Measurements from ENCODE around the gene WSCD2. TPM values are rescaled to one million over a fixed set of nuclear protein-coding genes. Genes with fewer than 3 reads are reported as not detected.

The WSCD2 gene
- total RNA-seq, 1 experiment from 2014 or later: not detected

GRCh38 chr12:108104657-108105056 lies 24.4 kb upstream of the WSCD2 start:
- TF ChIP-seq, protein P1, sequence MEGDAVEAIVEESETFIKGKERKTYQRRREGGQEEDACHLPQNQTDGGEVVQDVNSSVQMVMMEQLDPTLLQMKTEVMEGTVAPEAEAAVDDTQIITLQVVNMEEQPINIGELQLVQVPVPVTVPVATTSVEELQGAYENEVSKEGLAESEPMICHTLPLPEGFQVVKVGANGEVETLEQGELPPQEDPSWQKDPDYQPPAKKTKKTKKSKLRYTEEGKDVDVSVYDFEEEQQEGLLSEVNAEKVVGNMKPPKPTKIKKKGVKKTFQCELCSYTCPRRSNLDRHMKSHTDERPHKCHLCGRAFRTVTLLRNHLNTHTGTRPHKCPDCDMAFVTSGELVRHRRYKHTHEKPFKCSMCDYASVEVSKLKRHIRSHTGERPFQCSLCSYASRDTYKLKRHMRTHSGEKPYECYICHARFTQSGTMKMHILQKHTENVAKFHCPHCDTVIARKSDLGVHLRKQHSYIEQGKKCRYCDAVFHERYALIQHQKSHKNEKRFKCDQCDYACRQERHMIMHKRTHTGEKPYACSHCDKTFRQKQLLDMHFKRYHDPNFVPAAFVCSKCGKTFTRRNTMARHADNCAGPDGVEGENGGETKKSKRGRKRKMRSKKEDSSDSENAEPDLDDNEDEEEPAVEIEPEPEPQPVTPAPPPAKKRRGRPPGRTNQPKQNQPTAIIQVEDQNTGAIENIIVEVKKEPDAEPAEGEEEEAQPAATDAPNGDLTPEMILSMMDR (IDR thresholded peaks at IDR 0.05; ENCODE audit: insufficient read depth in 1 of 2, low read depth in 1 of 2, low read length in 1 of 2, severe bottlenecking in 1 of 2, unreplicated experiment in 1 of 2): no peak
- no peaks in the 10 kb centered on the region for H3K36me3 ChIP-seq (ENCODE audit: control insufficient read depth, insufficient read depth, low read length)
- no TSS peak for BruUV-seq (replicated peaks)
- ChIA-PET POLR2A (no interaction called here), CTCF (no interaction called here)
- Mint-ChIP-seq H3K36me3 (ENCODE audit: insufficient read depth, unreplicated experiment) (no peaks in the 10 kb centered on the region), H3K4me1 (ENCODE audit: low read depth, unreplicated experiment) (no peaks in the 10 kb centered on the region), H3K9me3 (ENCODE audit: unreplicated experiment) (no peaks in the 10 kb centered on the region), H3K27ac (ENCODE audit: unreplicated experiment) (no peak overlapping the region), H3K27me3 (ENCODE audit: insufficient read depth, unreplicated experiment) (peaks cover 4% of the 10 kb centered on the region), H3K4me3 (ENCODE audit: unreplicated experiment) (no peak overlapping the region)
- no peak for DNase-seq
- H3K27me3 ChIP-seq (replicated peaks; ENCODE audit: control insufficient read depth, insufficient read depth, low read length): no peaks in the 10 kb centered on the region
- H3K9me3 ChIP-seq: no peaks in the 10 kb centered on the region
- H3K4me3 ChIP-seq (ENCODE audit: low read depth, low read length): no peak overlapping the region
- intact Hi-C loops (cut with micrococcal nuclease; ENCODE audit: unreplicated experiment): no loop called here
- no peaks in the 10 kb centered on the region for H3K4me1 ChIP-seq

DNA sequence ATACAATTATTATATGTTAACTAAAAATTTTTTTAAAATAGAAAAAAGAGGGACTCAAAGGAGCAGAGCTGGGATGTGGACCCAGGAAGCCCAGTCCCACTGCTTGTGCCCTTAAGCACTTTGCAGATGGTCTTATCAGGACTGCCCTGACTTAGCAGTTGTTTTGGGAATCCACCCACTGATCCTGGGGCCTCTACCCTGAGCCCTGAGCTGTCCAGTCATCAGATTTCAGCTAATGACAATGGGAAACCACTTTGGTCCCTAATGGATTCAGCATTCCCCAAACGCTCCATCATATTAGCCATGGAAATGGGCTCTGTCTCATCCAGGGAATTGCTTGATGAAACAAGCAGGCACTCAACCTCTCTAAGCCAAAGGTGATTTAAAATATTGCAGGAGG lies 22.5 kb upstream of the WSCD2 start:
- no peaks in the 10 kb centered on the region for H3K4me1 Mint-ChIP-seq (ENCODE audit: low read depth, unreplicated experiment)
- CTCF ChIA-PET: no interaction called here
- DNase-seq: no peak
- Histone ChIP-seq H3K4me3 (ENCODE audit: low read depth, low read length) (no peak overlapping the region), H3K4me1 (no peaks in the 10 kb centered on the region), H3K27me3 (replicated peaks; ENCODE audit: control insufficient read depth, insufficient read depth, low read length) (no peaks in the 10 kb centered on the region; the same call in 1 of the 2 replicates), H3K36me3 (ENCODE audit: control insufficient read depth, insufficient read depth, low read length) (no peaks in the 10 kb centered on the region), H3K9me3 (no peaks in the 10 kb centered on the region)
- intact Hi-C loops (cut with micrococcal nuclease; ENCODE audit: unreplicated experiment): no loop called here
- H3K9me3 Mint-ChIP-seq (ENCODE audit: unreplicated experiment): no peaks in the 10 kb centered on the region
- no peaks in the 10 kb centered on the region for H3K36me3 Mint-ChIP-seq (ENCODE audit: insufficient read depth, unreplicated experiment)
- H3K4me3 Mint-ChIP-seq (ENCODE audit: unreplicated experiment): no peak overlapping the region
- TF ChIP-seq, protein P1 (IDR thresholded peaks at IDR 0.05; ENCODE audit: insufficient read depth in 1 of 2, low read depth in 1 of 2, low read length in 1 of 2, severe bottlenecking in 1 of 2, unreplicated experiment in 1 of 2): no peak
- BruUV-seq (replicated peaks): no TSS peak
- peaks cover 4% of the 10 kb centered on the region for H3K27me3 Mint-ChIP-seq (ENCODE audit: insufficient read depth, unreplicated experiment)
- H3K27ac Mint-ChIP-seq (ENCODE audit: unreplicated experiment): no peak overlapping the region
- POLR2A ChIA-PET: no interaction called here

GRCh38 chr12:108107293-108107692 lies 21.8 kb upstream of the WSCD2 start:
- Mint-ChIP-seq H3K4me3 (ENCODE audit: unreplicated experiment) (no peak overlapping the region), H3K27me3 (ENCODE audit: insufficient read depth, unreplicated experiment) (peaks cover 4% of the 10 kb centered on the region), H3K27ac (ENCODE audit: unreplicated experiment) (no peak overlapping the region), H3K4me1 (ENCODE audit: low read depth, unreplicated experiment) (no peaks in the 10 kb centered on the region), H3K9me3 (ENCODE audit: unreplicated experiment) (no peaks in the 10 kb centered on the region), H3K36me3 (ENCODE audit: insufficient read depth, unreplicated experiment) (no peaks in the 10 kb centered on the region)
- DNase-seq: no peak
- Histone ChIP-seq H3K36me3 (ENCODE audit: control insufficient read depth, insufficient read depth, low read length) (no peaks in the 10 kb centered on the region), H3K9me3 (no peaks in the 10 kb centered on the region), H3K4me3 (ENCODE audit: low read depth, low read length) (no peak overlapping the region), H3K27me3 (replicated peaks; ENCODE audit: control insufficient read depth, insufficient read depth, low read length) (no peaks in the 10 kb centered on the region; the same call in 1 of the 2 replicates), H3K4me1 (no peaks in the 10 kb centered on the region)
- TF ChIP-seq, protein P1 (IDR thresholded peaks at IDR 0.05; ENCODE audit: insufficient read depth in 1 of 2, low read depth in 1 of 2, low read length in 1 of 2, severe bottlenecking in 1 of 2, unreplicated experiment in 1 of 2): no peak
- intact Hi-C loops (cut with micrococcal nuclease; ENCODE audit: unreplicated experiment): no loop called here
- POLR2A ChIA-PET: no interaction called here
- no TSS peak for BruUV-seq (replicated peaks)
- CTCF ChIA-PET: no interaction called here
